HL-60 (cell line): ENCODE results near the gene KNCN.

Experiments used
- DNase-seq, 2 experiments: peaks; one replicate each; pipeline ENCODE4 v3.0.0-alpha.2; 2010 to 2020; ENCODE audit warnings: low read depth in 1 of 2, low spot score in 1 of 2
- H3K27ac ChIP-seq: fragments of 250-450 bp; sonication (Bioruptor Pico); replicated peaks from 2 replicates; pipeline ENCODE4 v1.5.1; 2020; ENCODE audit warnings: mild to moderate bottlenecking, moderate library complexity
- H3K27me3 ChIP-seq: fragments of 250-450 bp; sonication (Bioruptor Pico); 2 replicates; pipeline ENCODE4 v1.5.1; 2021; ENCODE audit warnings: mild to moderate bottlenecking, moderate library complexity; ENCODE audit not compliant: insufficient read depth, poor library complexity, severe bottlenecking
- H3K4me3 ChIP-seq: replicated peaks from 2 replicates; pipeline ENCODE4 v1.5.1; 2011; ENCODE audit warnings: mild to moderate bottlenecking, control low read depth, low read length; ENCODE audit not compliant: insufficient read depth
- GABPA ChIP-seq: IDR thresholded peaks from 2 replicates; pipeline ENCODE4 v1.6.1; 2012; ENCODE audit warnings: low read depth
- POLR2AphosphoS5 ChIP-seq: IDR thresholded peaks from 2 replicates; pipeline ENCODE4 v1.6.1; 2012; ENCODE audit warnings: low read depth
- REST ChIP-seq: IDR thresholded peaks from 2 replicates; pipeline ENCODE4 v1.6.1; 2012; ENCODE audit warnings: low read depth; ENCODE audit not compliant: insufficient replicate concordance
- SPI1 ChIP-seq: IDR thresholded peaks from 2 replicates; pipeline ENCODE4 v1.6.1; 2012; ENCODE audit warnings: low read depth, mild to moderate bottlenecking, borderline replicate concordance
- TF ChIP-seq, protein P1 (sequence below): IDR thresholded peaks from one replicate; pipeline ENCODE4 v1.5.1; 2011; ENCODE audit warnings: low read length, control low read depth, inconsistent platforms; ENCODE audit not compliant: insufficient read depth

KNCN gene

DNA sequence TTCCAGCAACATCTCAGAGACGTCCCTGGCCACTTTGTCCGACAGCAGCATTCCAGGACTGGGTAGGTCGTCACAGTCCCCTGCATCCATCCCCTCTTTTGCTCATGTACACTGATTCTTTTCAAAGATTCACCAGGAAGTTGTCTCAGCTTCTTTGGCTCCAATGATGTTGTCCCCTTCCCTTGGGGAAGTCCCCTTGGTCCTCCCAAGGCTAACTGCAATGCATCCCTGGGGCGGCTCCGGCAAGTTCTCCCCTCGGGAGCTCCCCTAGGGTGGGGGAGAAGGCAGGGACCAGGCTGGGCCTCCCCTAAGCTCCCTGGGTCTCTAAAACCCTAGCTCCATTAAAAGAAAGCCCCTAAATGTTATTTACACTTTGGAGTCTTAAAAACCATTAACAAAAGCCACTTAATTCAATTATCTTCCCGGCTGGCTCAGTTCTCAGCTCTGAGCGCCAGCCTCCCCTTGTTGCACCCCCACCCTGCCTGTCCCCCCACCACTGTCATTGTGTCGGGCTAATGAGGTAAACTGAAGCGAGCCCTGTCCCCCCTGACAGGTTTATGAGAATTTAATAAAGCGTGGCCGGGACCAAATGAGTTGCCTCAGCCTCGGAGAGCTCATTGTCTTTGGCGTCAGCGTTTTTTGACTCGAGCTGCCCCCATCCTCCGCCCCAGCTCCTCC is 25.3 kb downstream of the KNCN start:
- H3K27me3 ChIP-seq, result peaks cover 11% of the 10 kb centered on the region
- no peak for TF ChIP-seq POLR2AphosphoS5
- no peak for DNase-seq
- H3K27ac ChIP-seq, result no peak overlapping the region
- no peak overlapping the region for H3K4me3 ChIP-seq

GRCh38 chr1:46525253-46525983 is 26.0 kb downstream of the KNCN start:
- DNase-seq, result no peak
- Histone ChIP-seq H3K4me3 (no peak overlapping the region), H3K27me3 (peaks cover 11% of the 10 kb centered on the region), H3K27ac (no peak overlapping the region)
- no peak for TF ChIP-seq GABPA
- TF ChIP-seq REST, result no peak

DNA sequence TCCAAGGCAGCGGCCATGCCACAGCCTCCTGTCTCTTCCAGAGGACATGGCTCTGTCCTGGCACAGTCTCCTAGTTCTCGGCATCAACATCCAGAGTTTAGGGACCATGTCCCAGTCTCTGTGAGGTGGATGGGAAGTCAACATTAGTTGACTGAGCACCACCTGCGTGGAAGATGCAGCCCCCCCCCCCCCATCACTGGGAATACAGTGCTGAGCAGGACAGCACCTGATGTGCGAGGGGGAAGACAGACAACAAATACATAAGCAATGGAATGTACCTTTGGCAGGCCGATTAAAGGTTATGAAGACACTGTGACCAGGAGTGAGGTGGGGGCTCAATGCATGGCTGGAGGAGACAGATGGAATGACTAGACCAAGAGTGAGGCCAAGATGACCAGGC is 26.6 kb downstream of the KNCN start:
- no peak for DNase-seq
- no peak overlapping the region for H3K27ac ChIP-seq
- no peak overlapping the region for H3K4me3 ChIP-seq
- TF ChIP-seq, protein P1, sequence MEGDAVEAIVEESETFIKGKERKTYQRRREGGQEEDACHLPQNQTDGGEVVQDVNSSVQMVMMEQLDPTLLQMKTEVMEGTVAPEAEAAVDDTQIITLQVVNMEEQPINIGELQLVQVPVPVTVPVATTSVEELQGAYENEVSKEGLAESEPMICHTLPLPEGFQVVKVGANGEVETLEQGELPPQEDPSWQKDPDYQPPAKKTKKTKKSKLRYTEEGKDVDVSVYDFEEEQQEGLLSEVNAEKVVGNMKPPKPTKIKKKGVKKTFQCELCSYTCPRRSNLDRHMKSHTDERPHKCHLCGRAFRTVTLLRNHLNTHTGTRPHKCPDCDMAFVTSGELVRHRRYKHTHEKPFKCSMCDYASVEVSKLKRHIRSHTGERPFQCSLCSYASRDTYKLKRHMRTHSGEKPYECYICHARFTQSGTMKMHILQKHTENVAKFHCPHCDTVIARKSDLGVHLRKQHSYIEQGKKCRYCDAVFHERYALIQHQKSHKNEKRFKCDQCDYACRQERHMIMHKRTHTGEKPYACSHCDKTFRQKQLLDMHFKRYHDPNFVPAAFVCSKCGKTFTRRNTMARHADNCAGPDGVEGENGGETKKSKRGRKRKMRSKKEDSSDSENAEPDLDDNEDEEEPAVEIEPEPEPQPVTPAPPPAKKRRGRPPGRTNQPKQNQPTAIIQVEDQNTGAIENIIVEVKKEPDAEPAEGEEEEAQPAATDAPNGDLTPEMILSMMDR, result no peak
- TF ChIP-seq SPI1 (no peak), POLR2AphosphoS5 (no peak), GABPA (no peak), REST (no peak)
- H3K27me3 ChIP-seq, result peaks cover 11% of the 10 kb centered on the region

DNA sequence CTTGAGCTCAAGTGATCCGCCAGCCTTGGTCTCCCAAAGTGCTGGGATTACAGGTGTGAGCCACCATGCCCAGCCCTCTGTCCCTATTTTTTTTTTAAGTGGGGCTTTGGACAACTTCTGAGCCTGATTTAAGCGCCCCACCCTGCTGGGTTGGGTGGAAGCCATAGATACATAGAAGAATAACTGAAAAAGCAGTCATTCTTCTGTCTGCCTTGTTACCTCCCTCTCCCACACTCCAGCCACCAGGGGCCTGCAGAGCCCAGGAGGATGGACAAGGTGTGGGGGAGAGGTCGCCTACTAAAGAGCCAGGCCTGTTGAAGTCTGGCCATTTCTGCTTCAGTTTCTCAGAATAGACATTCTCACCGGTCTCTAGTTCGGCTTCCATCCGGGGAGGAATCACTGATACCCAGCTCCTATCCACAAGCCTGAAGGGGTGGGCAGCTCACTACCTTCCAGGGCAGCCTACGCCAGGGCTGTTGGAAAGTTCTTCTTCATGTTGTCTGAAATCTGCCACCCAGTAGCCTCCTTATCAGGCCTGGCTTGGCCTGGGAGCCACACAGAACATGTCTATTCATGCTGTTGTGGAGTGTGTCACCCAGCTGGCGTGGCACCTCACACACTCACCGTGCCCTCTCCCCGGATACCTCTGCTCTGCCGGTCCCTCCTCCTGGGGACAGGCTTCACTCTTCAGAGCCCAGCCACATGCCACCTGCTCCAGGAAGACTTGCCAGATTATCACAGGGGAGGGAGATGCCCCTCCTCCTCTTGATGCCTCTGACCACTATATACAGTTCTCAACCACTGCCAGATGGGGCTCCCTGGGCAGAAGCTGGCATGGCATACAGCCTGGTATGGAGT is 27.7 kb downstream of the KNCN start:
- no peak for DNase-seq
- no peak overlapping the region for H3K4me3 ChIP-seq
- no peak overlapping the region for H3K27ac ChIP-seq
- H3K27me3 ChIP-seq, result peaks cover 11% of the 10 kb centered on the region
- TF ChIP-seq, protein P1, result no peak
- TF ChIP-seq GABPA, result no peak
- no peak for TF ChIP-seq REST
- TF ChIP-seq SPI1, result no peak
- no peak for TF ChIP-seq POLR2AphosphoS5
